HEK293T (cell line): Measurements from ENCODE around the gene MED12L.

Experiments used
- ELF4 ChIP-seq: fragments of 450-650 bp; IDR thresholded peaks from 2 replicates; pipeline ENCODE4 v1.6.1; 2017; ENCODE audit warnings: antibody characterized with exemption
- FOXK2 ChIP-seq: fragments of 450-650 bp; IDR thresholded peaks from 2 replicates; pipeline ENCODE4 v1.6.1; 2016; ENCODE audit warnings: mild to moderate bottlenecking
- FOXM1 ChIP-seq: fragments of 450-650 bp; IDR thresholded peaks from 2 replicates; pipeline ENCODE4 v1.6.1; 2017; ENCODE audit warnings: mild to moderate bottlenecking, borderline replicate concordance
- HDGF ChIP-seq: fragments of 450-650 bp; IDR thresholded peaks from 2 replicates; pipeline ENCODE4 v1.6.1; 2017; ENCODE audit warnings: antibody characterized with exemption, borderline replicate concordance
- TF ChIP-seq, protein P1 (sequence below): fragments of 450-650 bp; IDR thresholded peaks from 2 replicates; pipeline ENCODE4 v1.6.1; 2016

DNA sequence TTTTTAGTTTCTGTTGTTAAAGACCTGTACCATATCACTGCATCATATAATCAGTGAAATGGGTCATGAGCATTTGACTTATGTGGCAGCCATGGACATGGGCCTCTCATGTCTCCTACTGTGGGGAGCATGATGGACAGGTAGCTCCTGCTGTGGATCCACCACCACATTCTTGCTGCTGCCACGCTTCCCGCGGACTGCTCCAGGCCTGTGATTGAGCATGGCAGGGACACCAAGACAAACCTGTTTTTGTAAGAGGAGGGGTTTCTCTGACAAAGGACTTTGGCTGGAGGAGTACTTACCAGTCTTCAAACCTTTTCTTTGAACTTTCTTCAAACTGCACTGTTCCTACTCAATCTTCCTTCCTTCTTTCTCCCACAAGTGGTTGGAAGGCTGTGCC is 210.8 kb downstream of the MED12L start:
- no peak for TF ChIP-seq FOXK2
- no peak for TF ChIP-seq FOXM1
- no peak for TF ChIP-seq ELF4
- TF ChIP-seq HDGF, result no peak
- TF ChIP-seq, protein P1, sequence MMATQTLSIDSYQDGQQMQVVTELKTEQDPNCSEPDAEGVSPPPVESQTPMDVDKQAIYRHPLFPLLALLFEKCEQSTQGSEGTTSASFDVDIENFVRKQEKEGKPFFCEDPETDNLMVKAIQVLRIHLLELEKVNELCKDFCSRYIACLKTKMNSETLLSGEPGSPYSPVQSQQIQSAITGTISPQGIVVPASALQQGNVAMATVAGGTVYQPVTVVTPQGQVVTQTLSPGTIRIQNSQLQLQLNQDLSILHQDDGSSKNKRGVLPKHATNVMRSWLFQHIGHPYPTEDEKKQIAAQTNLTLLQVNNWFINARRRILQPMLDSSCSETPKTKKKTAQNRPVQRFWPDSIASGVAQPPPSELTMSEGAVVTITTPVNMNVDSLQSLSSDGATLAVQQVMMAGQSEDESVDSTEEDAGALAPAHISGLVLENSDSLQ, result no peak
